Progenitor cell of endocrine pancreas (in vitro differentiated cells): ENCODE data around the gene ZNF697. TPM values are rescaled to one million over a fixed set of nuclear protein-coding genes. Genes with fewer than 3 reads are reported as not detected.

ENCODE experiments used
- DNase-seq: peaks from one replicate; pipeline ENCODE4 v3.0.0; 2021; ENCODE audit warnings: low spot score; ENCODE audit not compliant: unreplicated experiment
- H3K27ac Mint-ChIP-seq: 2 replicates; pipeline ENCODE4 v1.8.0; 2021; ENCODE audit warnings: mild to moderate bottlenecking, moderate library complexity, mixed read lengths
- H3K27me3 Mint-ChIP-seq: 2 replicates; pipeline ENCODE4 v1.8.0; 2021; ENCODE audit warnings: mixed read lengths
- H3K36me3 Mint-ChIP-seq: 2 replicates; pipeline ENCODE4 v1.8.0; 2022; ENCODE audit warnings: mixed read lengths; ENCODE audit not compliant: insufficient read depth
- H3K4me1 Mint-ChIP-seq: 2 replicates; pipeline ENCODE4 v1.8.0; 2021; ENCODE audit warnings: low read depth, mixed read lengths
- H3K4me3 Mint-ChIP-seq: 2 replicates; pipeline ENCODE4 v1.8.0; 2021; ENCODE audit warnings: low read depth, mild to moderate bottlenecking, moderate library complexity, mixed read lengths
- H3K9me3 Mint-ChIP-seq: 2 replicates; pipeline ENCODE4 v1.8.0; 2021; ENCODE audit warnings: low read depth, mixed read lengths
- total RNA-seq: library from RNA; stranded (reverse); gene quantifications from 2 replicates; pipeline ENCODE4 v1.2.1, GENCODE V29; 2021
- TF ChIP-seq, protein P1 (sequence below): fragments of 200-600 bp; sonication (generic); IDR thresholded peaks from one replicate; pipeline ENCODE4 v1.5.0; 2021; ENCODE audit warnings: antibody characterized with exemption, mild to moderate bottlenecking; ENCODE audit not compliant: unreplicated experiment

ZNF697 gene
- total RNA-seq, 1 donor from 2014 or later = 22.3 TPM

DNA sequence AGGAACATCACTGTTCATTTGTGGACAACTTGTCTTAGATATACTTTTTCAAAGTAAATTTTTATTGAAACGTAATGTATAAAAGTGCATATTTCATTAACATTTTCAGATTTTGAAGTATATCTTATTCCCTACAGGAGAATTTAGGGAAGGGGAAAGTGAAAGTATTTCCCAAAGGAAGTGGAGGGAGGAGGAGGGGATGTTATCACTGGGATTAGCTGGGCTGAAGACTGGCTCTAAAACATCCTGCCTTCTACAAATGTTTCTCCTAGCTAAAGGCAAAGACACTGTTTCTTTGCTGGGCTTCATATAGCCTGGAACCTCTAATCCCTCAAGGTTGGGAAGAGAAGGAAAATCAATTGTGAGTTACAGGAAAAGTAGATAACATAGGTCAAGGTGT lies 7.1 kb upstream of the ZNF697 start:
- no peak for DNase-seq
- TF ChIP-seq, protein P1, sequence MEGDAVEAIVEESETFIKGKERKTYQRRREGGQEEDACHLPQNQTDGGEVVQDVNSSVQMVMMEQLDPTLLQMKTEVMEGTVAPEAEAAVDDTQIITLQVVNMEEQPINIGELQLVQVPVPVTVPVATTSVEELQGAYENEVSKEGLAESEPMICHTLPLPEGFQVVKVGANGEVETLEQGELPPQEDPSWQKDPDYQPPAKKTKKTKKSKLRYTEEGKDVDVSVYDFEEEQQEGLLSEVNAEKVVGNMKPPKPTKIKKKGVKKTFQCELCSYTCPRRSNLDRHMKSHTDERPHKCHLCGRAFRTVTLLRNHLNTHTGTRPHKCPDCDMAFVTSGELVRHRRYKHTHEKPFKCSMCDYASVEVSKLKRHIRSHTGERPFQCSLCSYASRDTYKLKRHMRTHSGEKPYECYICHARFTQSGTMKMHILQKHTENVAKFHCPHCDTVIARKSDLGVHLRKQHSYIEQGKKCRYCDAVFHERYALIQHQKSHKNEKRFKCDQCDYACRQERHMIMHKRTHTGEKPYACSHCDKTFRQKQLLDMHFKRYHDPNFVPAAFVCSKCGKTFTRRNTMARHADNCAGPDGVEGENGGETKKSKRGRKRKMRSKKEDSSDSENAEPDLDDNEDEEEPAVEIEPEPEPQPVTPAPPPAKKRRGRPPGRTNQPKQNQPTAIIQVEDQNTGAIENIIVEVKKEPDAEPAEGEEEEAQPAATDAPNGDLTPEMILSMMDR = no peak
- no peaks in the 10 kb centered on the region for H3K36me3 Mint-ChIP-seq
- H3K27me3 Mint-ChIP-seq = peaks cover 15% of the 10 kb centered on the region
- no peaks in the 10 kb centered on the region for H3K9me3 Mint-ChIP-seq
- H3K4me1 Mint-ChIP-seq = peaks cover 20% of the 10 kb centered on the region
- H3K27ac Mint-ChIP-seq = no peak overlapping the region
- H3K4me3 Mint-ChIP-seq = no peak overlapping the region

DNA sequence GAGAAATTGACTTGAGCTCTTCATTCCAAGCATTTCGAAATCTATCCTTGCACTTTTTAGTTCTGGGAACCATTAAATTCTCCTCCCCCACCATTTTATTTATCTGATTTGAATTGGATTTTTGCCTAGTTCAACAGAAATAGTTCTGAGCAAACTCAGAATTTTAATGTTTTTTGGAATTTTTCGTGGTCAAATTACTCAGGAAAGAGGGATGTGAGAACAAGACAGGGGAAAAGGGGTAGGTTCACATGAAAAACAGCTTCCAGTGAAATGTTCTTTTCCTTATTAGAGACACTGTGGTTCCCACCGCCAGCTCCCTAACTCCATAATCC lies 5.7 kb upstream of the ZNF697 start:
- TF ChIP-seq, protein P1 = no peak
- no peak overlapping the region for H3K27ac Mint-ChIP-seq
- peaks cover 15% of the 10 kb centered on the region for H3K27me3 Mint-ChIP-seq
- no peaks in the 10 kb centered on the region for H3K36me3 Mint-ChIP-seq
- H3K4me3 Mint-ChIP-seq = no peak overlapping the region
- no peak for DNase-seq
- peaks cover 15% of the 10 kb centered on the region for H3K4me1 Mint-ChIP-seq
- H3K9me3 Mint-ChIP-seq = no peaks in the 10 kb centered on the region

DNA sequence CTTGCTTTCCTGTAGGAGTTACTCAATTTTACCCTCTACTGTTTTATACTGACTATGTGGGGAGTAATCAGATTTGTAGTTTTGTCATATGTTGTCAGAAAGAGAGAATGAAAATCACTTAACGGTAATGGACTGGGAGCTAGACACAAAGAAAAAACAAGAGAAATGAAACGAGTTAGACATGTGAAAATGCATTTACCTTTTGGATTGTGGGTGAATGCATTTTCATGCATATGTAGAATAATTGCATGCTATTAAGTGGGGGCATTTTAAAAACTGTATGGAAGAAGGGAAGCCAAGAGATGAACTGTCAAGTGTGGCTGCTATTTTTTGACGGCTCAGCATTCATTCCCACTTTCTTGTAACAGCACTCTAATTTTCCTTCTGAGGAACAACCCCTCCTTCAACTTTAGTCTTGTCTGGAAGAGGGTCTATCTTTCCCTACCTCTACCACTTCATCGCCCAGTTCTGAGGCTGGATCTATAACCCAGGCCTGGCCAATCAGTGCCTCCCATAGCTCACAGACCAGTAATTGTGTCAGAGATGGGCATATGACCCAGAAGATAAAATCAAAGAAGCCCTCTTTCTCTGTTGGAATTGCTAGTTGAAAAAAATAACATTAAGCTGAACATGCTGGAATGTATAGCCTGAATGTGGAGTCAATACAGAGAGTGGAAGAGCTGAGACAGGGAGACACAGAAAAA lies 5.2 kb upstream of the ZNF697 start:
- no peak for DNase-seq
- Mint-ChIP-seq H3K4me3 (no peak overlapping the region), H3K36me3 (no peaks in the 10 kb centered on the region), H3K4me1 (peaks cover 15% of the 10 kb centered on the region), H3K9me3 (no peaks in the 10 kb centered on the region), H3K27ac (no peak overlapping the region), H3K27me3 (peaks cover 15% of the 10 kb centered on the region)
- TF ChIP-seq, protein P1 = no peak

DNA sequence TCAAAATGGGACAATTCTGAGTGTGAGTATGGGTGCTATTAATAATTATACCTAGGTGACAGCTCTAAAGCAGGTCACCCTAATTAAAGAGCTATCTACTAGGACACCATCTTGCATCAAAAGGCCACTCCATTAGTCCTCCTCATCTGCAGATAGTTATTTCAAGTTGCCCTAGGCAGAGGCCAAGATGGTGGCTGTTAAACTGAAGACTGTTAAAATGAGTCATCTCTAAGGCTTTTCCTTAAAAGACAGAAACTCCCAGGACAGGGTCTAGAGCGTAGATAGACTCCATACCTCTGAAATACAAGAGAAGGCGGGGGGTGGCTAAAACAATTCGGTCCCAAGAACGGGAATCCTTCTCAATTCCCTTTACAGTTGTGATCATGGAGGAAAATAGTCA lies 4.5 kb upstream of the ZNF697 start:
- Mint-ChIP-seq H3K27me3 (peaks cover 15% of the 10 kb centered on the region), H3K36me3 (no peaks in the 10 kb centered on the region), H3K4me3 (no peak overlapping the region), H3K9me3 (no peaks in the 10 kb centered on the region), H3K27ac (no peak overlapping the region), H3K4me1 (peaks cover 15% of the 10 kb centered on the region)
- no peak for DNase-seq
- TF ChIP-seq, protein P1 = no peak

DNA sequence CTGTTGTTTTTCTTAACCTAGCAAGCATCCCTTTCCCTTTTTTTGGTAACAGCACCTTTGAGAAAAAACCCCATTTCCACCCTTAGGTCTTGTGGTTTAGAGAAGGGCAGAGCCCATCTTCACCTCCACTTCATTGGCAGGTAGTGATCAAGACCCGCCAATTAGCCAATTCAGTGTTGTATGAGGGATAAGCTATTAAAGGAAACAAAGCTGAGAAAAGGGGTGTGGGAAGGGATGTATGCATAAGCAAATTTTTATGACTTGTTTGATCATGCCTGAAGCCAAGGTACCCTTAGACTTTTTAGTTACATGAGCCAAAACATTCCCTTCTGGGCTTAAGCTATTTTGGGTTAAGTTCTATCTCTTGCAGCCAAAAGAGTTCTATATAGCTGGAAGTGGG lies 3.6 kb upstream of the ZNF697 start:
- Mint-ChIP-seq H3K4me1 (peaks cover 17% of the 10 kb centered on the region), H3K36me3 (no peaks in the 10 kb centered on the region), H3K27me3 (peaks cover 15% of the 10 kb centered on the region), H3K27ac (no peak overlapping the region), H3K4me3 (no peak overlapping the region), H3K9me3 (no peaks in the 10 kb centered on the region)
- DNase-seq = no peak
- TF ChIP-seq, protein P1 = no peak
